Vagina (tissue), 2 donors: Measurements from ENCODE around the gene AGBL1.

ENCODE experiments used
- CTCF ChIP-seq, 3 experiments: fragments of 450-650 bp in 2 of 3; fragments of 200-600 bp in 1 of 3; sonication (generic) in 1 of 3; IDR thresholded peaks; one replicate each; pipeline ENCODE4 v1.5.1; 2017 to 2019; ENCODE audit warnings: antibody characterized with exemption in 3 of 3, mild to moderate bottlenecking in 2 of 3, moderate library complexity in 2 of 3
- POLR2A ChIP-seq, 2 donors: fragments of 450-650 bp; IDR thresholded peaks; one replicate each; pipeline ENCODE4 v1.6.1; 2017; ENCODE audit warnings: antibody characterized with exemption in 2 of 2, mild to moderate bottlenecking in 2 of 2, moderate library complexity in 2 of 2
- POLR2AphosphoS5 ChIP-seq, 2 donors: sonication (generic); formaldehyde crosslinking; IDR thresholded peaks; one replicate each; pipeline ENCODE4 v1.9.0; 2017; ENCODE audit warnings: antibody characterized with exemption in 2 of 2, mild to moderate bottlenecking in 2 of 2, low read depth in 1 of 2; ENCODE audit not compliant: insufficient read depth in 1 of 2

DNA sequence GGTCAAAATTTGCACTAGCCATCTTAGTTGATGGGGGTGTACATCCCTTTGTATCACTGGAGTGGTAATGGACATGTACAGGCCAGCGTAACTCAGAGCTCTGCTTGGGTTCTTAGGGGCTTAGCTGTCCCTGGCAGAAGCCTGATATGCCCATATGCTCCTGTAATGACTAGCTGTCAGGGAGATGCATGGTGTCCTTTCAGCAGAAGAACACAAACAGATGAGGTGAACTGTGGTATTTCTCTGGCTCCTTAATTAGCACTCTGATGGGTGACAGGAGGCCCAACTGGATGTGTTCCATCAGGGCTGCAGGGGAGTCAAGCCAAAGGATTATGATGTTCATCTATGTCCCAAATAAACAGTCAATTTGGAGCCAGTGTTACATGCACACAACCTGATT is 774.5 kb downstream of the AGBL1 start:
- TF ChIP-seq CTCF (IDR thresholded peaks at IDR 0.05): no peak
- no peak for TF ChIP-seq POLR2A (IDR thresholded peaks at IDR 0.05)
- no peak for TF ChIP-seq POLR2AphosphoS5 (IDR thresholded peaks at IDR 0.05; ENCODE audit: insufficient read depth in 1 of 2, low read depth in 1 of 2)
